Suppressor macrophage treated with lipopolysaccharide for 1 hour (primary cell): ENCODE data around the gene DCXR.

ENCODE experiments used
- DNase-seq, 3 donors: peaks; one replicate each; pipeline ENCODE4 v3.0.0-alpha.2; 2020 to 2022

The DCXR gene

GRCh38 chr17:82054351-82055022 lies 17.0 kb upstream of the DCXR start:
- DNase-seq, result no peak

- DNase-seq, result no peak
Measured at GRCh38 chr17:82053556-82054263, 16.2 kb upstream of the DCXR start.

- DNase-seq, result no peak
Measured at GRCh38 chr17:82053130-82053529, 15.6 kb upstream of the DCXR start.

DNA sequence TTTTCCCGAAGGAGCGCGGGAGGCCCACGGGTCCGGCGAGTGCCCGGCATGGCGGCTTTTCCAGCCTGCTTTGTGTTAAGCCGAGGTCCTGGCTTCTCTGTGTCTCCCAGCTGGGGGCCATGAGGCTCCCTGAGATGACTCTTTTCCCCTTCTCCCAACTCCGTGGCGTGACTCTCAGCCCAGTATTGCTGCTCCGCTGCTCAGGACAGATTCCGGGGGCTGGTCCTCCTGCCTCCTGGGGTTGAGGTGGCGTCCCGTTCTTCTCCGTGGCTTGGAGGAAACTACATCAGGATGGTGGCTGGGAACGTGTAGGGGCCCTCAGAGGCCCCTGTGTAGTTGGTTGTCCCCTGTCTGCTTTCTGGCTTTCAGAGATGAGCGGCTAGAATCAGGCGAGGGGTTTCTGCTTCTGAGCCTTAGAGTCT lies 15.2 kb upstream of the DCXR start:
- no peak for DNase-seq

DNA sequence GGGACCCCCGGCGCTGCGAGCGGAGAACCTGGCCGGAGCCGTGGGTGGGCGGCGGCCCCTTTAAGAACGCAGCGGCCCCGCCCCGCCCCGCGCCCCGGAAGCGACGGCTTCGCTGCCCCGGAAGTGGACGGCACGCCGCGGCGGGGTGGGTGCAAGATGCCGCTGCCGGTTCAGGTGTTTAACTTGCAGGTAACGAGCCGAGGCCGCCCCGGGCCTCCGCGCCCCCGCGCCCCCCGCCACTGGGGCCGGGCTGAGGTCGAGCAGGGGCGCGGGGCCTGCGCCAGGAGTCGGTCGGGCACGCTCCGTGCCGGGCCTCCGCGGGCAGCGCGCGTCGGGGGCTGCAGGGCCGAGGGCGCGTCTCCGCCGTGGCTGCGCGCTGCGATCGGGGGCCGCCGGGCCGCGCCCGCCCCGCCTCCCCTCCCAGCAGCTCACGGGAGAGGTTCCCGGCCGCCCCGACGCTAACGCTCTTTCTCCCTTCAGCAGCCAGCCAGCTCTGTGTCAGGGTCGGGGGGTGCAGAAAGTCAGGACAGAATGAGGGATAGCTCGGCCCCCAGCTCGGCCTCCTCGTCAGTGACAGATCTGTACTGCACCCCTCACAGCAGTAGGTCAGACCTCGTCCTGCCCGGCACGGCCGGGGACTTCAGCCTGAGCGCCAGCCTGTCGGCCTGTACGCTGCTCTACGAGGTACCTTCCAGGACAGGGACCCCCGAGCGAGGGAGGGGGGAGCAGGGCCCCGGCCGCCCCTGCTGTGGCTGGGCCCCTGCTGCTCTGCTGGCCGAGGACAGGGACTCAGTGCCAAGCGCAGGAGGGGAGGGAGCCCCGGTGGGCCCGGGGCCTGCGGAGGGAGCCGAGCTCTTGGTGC lies 14.5 kb upstream of the DCXR start, which contains the start of the genes GPS1 and RFNG:
Gene GPS1 (plus strand): TSS at position 123 of the 862 bp plus-strand sequence. CDS start 34 bp downstream, at position 157.
Gene RFNG (minus strand): TSS at position 36 of the 862 bp plus-strand sequence. CDS start 45 bp downstream, outside the sequence.
- DNase-seq, result peak; percentile 62 to 93 (median 82)

- DNase-seq, result no peak
Measured at GRCh38 chr17:82050761-82051641, 13.5 kb upstream of the DCXR start.

DNA sequence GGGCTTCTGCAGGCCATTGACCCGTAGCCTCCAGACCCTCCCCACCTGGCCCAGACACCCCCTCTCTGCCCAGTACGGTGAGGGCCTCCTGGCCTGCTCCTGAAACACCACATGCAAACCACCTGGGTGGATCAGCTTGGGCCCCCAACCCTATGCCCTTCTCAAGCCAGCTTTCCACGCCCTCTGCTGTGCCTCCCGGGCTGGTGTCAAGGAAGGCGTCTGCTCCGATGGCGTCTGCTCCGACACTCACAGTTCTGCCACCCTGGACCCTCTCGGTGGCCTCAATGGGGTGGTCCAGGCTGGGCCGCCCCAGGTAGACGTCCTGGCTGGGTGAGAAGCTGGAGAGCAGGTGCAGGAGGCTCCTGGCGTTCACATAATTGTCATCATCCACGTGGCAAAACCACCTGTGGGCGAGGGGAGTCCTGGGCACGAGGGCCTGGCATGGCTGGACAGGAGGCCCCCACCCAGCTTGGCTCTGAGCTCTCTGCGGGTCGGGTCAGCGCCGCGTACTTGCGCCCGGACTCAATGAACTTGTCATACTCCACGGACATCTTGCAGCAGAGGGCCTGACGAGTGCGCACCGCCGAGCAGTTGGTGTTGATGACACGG lies 12.8 kb upstream of the DCXR start:
- no peak for DNase-seq

GRCh38 chr17:82049521-82049971 lies 12.0 kb upstream of the DCXR start:
- no peak for DNase-seq

DNA sequence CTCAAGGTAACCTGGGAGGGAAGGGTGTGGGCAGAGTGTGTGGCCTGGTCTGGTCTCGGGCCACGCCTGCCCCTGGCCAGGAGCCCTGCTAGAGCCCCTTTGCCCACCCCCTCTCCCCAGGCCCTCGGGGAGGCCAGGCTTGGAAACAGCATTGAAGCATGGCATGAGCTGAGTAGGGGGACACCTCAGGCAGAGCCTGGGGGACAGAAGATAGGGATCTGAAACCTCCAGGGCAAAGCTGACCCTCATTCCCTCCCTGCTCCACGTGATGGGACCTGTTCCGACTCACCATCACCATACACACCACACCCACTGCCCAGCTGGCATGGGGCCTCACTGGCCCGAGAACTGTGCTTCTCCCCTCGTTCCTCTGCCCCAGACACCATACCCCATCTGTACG lies 11.6 kb upstream of the DCXR start:
- no peak for DNase-seq

GRCh38 chr17:82048571-82048971 lies 11.1 kb upstream of the DCXR start:
- DNase-seq, result no peak

- DNase-seq, result no peak
Measured at GRCh38 chr17:82047914-82048570, 10.5 kb upstream of the DCXR start.

DNA sequence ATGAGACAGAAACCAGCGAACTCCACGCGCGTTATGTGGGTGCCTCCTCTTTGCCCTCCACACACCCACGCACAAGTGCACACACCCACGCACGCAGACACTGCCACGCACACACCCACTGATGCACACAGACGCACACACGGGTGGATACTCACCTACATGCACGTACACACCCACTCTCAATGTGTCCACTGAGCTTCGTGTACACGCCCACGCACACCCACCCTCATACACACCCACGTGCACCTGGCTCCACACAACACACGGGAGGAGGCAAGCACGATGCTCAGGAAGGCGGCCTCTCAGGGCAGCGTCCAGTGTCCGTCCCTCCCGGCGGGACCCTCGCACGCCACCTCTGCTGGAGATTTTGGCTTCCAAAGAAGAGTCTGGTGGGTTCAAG lies 9.9 kb upstream of the DCXR start:
- no peak for DNase-seq

DNA sequence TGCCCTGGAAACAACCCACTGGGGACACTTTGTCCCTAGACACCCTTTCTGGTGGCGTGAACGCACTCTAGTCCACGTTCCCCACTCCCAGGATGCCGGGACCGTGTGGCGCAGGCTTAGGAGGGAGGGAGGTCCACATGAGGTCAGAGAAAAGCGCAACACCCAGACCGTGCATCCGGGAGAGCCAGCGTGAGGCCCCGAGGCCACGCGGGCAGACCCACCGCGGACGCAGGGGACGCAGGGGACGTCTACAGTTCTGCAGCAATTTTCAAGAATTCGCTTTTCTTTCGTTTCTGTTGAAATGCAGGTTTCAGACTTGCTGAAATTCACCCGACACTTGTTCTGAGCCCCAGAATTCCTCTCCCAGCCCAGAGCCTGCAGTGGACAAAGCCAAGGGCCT lies 9.4 kb upstream of the DCXR start:
- DNase-seq, result no peak

DNA sequence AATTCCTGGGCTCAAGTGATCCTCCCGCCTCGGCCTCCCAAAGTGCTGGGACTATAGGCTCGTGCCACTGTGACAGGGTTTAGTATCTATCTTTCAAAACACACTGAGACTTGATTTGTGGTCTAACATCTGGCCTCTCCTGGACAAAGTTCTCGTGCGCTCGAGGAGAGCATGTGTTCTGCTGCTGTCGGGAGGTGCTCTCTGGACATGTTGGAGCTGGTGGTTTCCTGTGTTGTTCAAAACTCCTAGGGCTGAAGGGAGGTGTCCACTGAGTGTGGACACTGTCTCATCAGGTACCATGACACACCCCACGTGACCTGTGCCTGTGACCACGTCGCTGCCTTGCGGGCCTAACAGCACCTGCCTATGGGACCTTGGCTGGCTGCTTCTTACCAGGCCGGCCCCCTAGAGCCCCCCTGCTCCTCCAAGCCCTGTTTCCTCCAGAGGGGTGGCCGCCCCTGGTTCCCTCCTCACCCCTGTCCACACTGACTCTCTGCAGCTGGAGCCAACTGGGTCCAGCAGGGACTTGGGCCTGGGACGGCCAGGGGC lies 8.5 kb upstream of the DCXR start:
- no peak for DNase-seq

GRCh38 chr17:82043507-82043906 lies 6.0 kb upstream of the DCXR start:
- DNase-seq, result no peak

GRCh38 chr17:82042649-82043048 lies 5.2 kb upstream of the DCXR start:
- DNase-seq, result no peak

DNA sequence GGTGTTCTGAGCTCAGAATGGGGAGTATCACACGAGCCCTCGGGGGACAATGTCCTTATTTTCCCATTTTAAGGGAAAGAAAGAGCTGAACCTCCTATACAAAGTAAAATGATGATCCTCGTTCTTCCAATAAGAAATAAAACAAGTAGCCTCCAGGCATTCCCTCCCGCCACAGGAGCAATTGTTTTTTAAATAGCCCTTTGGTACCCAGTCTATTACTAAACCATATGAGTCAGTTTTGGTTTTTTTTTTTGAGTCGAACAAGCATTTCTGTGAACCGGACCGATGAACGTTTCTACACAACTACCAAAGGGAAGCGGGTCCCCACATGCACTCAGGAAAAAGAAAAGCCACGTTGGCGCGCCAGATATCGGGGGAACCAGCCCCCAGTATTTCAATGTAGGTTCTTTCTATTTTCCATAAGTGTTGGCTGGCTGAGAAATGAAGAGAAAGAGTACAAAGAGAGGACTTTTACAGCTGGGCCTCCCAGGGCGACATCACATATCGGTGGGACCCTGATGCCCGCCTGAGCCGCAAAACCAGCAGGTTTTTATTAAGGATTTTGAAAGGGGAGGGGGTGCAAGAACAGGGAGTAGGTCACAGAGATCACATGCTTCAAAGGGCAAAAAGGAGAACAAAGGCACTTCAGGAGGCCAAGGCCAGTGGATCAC lies 3.8 kb upstream of the DCXR start:
- DNase-seq, result peak in 2 of 3 donors; percentile 56 to 62

DNA sequence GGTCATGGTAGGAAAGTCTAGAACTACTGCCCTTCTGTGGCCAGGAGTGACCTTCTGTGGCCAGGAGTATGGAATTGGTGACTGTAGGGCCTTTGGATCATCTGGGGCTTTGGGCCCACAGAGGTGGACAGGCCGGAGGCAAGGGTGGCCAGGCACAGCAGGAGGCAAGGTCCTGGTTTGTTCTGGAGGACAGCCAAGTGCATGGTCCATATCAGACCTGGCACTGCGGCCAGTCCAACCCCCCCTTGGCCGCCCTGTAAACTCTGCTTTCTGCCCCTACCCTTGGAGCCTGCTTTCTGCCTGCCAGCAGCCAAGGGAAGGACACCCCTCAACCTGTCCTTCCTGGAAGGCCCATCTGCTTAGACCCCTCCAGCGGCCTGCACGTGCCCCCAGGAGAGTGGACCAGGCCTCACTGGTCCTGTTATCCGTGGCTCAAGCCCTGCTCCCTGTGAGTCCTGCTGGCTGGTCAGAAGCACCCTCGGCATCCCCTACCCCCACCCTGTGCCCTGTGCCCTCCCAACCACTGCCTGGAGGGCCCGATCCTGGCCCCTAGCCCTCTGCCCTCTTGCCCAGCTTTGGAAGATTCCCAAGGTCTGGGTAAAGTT lies 2.3 kb upstream of the DCXR start:
- DNase-seq, result no peak

DNA sequence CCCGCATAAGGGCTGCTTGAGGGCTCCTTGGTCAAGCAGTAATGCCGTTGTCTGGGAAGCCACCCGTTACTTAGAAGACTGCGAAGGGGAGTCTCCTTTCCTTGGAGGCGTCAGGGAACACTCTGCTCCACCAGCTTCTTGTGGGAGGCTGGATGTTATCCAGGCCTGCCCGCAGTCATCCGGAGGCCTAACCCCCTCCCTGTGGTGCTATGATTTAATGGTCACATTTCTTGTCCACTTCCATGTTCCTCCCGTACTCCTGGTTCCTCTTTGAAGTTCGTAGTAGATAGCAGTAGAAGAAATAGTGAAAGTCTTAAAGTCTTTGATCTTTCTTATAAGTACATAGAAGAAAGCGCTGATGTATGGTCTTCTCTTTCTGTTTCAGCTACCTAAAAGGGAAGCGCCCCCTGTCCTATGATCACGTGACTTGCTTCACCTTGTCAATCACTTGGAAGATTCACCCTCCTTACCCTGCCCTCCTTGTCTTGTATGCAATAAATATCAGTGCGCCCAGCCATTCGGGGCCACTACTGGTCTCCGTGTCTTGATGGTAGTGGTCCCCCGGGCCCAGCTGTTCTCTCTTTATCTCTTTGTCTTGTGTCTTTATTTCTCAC lies 1.4 kb upstream of the DCXR start:
- DNase-seq, result peak; percentile 54 to 73 (median 67)

DNA sequence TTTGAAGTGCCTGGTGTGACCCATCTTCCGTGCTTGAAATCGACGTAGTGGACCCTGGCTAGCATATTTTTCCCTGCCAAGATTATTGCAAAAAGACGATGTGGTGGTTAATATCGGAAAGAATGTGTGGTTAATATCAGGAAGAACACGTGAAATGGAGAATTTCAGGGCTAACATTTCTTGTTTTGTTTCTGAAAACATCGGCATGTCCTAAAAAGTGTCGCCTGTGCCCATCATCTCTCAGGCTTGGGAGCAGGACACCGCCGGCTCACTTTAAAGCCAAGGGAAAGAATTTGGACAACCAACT lies 345 bp upstream of the DCXR start:
- no peak for DNase-seq
